Caco-2 (cell line): ENCODE data around the gene C16orf82. TPM values are rescaled to one million over a fixed set of nuclear protein-coding genes. Genes with fewer than 3 reads are reported as not detected.

ENCODE experiments used
- BruUV-seq: library from RNA; stranded (reverse); fragments of 400-500 nt; replicated peaks from 2 replicates; lab custom pipeline; 2021; lab: Mats Ljungman, UMichigan
- CTCF ChIA-PET: fragments of 300-600 bp; sonication (Branson Sonifier 250); formaldehyde crosslinking; loops from one replicate; lab custom pipeline; 2022; ENCODE audit warnings: antibody characterized with exemption; lab: Charles Lee
- POLR2A ChIA-PET: fragments of 300-600 bp; sonication (Branson Sonifier 250); formaldehyde crosslinking; loops from one replicate; lab custom pipeline; 2022; ENCODE audit warnings: antibody characterized with exemption; lab: Charles Lee
- DNase-seq, 2 experiments: peaks; one replicate each; pipeline versions ENCODE4 v3.0.0 to v3.0.0-alpha.2; 2020 to 2022
- H3K27me3 ChIP-seq: replicated peaks from 2 replicates; pipeline ENCODE4 v1.6.0; 2011; ENCODE audit warnings: low read length; ENCODE audit not compliant: control insufficient read depth, insufficient read depth
- H3K36me3 ChIP-seq: 2 replicates; pipeline ENCODE4 v1.5.1; 2011; ENCODE audit warnings: low read length; ENCODE audit not compliant: control insufficient read depth, insufficient read depth
- H3K4me1 ChIP-seq: fragments of 250-450 bp; sonication (Bioruptor Pico); 2 replicates; pipeline ENCODE4 v1.5.1; 2020; ENCODE audit warnings: mild to moderate bottlenecking
- H3K4me3 ChIP-seq: 2 replicates; pipeline ENCODE4 v1.5.1; 2011; ENCODE audit warnings: low read depth, mild to moderate bottlenecking, control low read depth, low read length
- H3K9me3 ChIP-seq: fragments of 250-450 bp; sonication (Bioruptor Pico); 2 replicates; pipeline ENCODE4 v1.5.1; 2020; ENCODE audit warnings: mild to moderate bottlenecking, moderate library complexity
- H3K27ac Mint-ChIP-seq: one replicate; pipeline ENCODE4 v1.8.0; 2022; ENCODE audit warnings: mixed read lengths; ENCODE audit not compliant: unreplicated experiment
- H3K27me3 Mint-ChIP-seq: one replicate; pipeline ENCODE4 v1.8.0; 2022; ENCODE audit warnings: mixed read lengths; ENCODE audit not compliant: insufficient read depth, unreplicated experiment
- H3K36me3 Mint-ChIP-seq: one replicate; pipeline ENCODE4 v1.8.0; 2022; ENCODE audit warnings: mild to moderate bottlenecking, mixed read lengths; ENCODE audit not compliant: insufficient read depth, unreplicated experiment
- H3K4me1 Mint-ChIP-seq: one replicate; pipeline ENCODE4 v1.8.0; 2022; ENCODE audit warnings: low read depth, mixed read lengths; ENCODE audit not compliant: unreplicated experiment
- H3K4me3 Mint-ChIP-seq: one replicate; pipeline ENCODE4 v1.8.0; 2022; ENCODE audit warnings: mild to moderate bottlenecking, moderate library complexity, mixed read lengths; ENCODE audit not compliant: unreplicated experiment
- H3K9me3 Mint-ChIP-seq: one replicate; pipeline ENCODE4 v1.8.0; 2022; ENCODE audit warnings: mixed read lengths; ENCODE audit not compliant: unreplicated experiment
- CTCF ChIP-seq, 2 experiments: fragments of 200-600 bp in 1 of 2; IDR thresholded peaks; 1 replicate in 1 of 2; 2 replicates in 1 of 2; pipeline versions ENCODE4 v1.5.1 to v1.8.0; 2011 to 2022; ENCODE audit warnings: antibody characterized with exemption in 1 of 2, control low read depth in 1 of 2, inconsistent platforms in 1 of 2, low read depth in 1 of 2, low read length in 1 of 2, mild to moderate bottlenecking in 1 of 2, moderate library complexity in 1 of 2; ENCODE audit not compliant: insufficient read depth in 1 of 2, severe bottlenecking in 1 of 2, unreplicated experiment in 1 of 2
- intact Hi-C: fragments of 100-400 bp; cut with micrococcal nuclease; formaldehyde crosslinking; loops from one replicate; pipeline ENCODE4 v1.10.0; 2022; ENCODE audit not compliant: unreplicated experiment
- total RNA-seq: library from RNA; stranded (reverse); gene quantifications from 2 replicates; pipeline ENCODE4 v1.2.3, GENCODE V29; 2022

C16orf82 gene
- total RNA-seq, 1 experiment from 2014 or later: not detected

DNA sequence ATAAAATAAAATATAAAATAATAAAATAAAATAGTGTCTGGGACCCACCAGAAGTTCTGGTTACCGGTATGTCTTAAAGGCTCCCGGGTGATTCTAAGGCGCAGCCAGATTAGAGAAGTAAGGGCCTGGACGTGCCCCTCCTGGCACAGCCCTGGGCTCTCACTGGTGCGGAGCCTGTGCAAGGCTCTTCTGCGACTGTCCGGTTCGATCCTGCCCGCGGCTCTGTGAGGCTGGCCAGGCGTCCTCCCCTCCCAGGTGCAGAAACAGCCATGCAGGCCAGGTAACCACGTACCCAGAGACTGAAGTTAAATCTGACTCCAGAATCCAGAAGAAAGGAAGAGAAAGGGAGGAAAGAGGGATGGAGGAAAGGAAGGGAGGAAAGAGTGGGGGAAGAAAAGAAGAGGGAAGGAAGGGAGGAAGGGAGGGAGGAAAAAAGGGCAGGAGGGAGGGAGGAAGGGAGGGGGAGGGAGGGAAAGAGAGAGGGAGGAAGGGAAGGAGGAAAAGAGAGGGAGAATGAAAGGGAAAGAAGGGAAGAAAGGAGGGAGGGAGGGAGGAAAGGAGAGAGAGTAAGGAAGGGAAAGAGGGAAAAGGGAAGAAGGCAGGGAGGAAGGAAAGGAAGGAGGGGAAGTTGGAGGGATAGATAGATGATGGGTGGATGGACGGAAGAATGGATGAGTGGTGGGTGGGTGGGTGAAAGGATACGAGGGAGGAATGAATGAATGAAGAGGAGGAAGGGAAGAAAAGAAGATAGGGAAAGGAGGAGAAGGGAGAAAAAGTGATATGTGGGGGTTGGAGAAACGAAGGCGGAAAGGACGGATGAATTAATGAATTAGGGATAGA is 42.3 kb downstream of the C16orf82 start:
- Mint-ChIP-seq H3K36me3 (no peaks in the 10 kb centered on the region), H3K27ac (no peak overlapping the region), H3K27me3 (peaks cover 5% of the 10 kb centered on the region), H3K4me3 (peak overlapping the region; percentile 59), H3K4me1 (peaks cover 4% of the 10 kb centered on the region), H3K9me3 (no peaks in the 10 kb centered on the region)
- DNase-seq: no peak
- TF ChIP-seq CTCF (IDR thresholded peaks at IDR 0.05; ENCODE audit: insufficient read depth in 1 of 2, low read depth in 1 of 2, low read length in 1 of 2, severe bottlenecking in 1 of 2, unreplicated experiment in 1 of 2): no peak
- intact Hi-C loops: loop anchor here (5.0 kb wide), 1 partner anchor 1272 kb away; no protein-coding TSS in a partner anchor
- CTCF ChIA-PET: interaction anchor here (0.6 to 1.7 kb wide), 5 partner anchors 61 to 1397 kb away, joined by 3 to 14 read pairs (median 6); no protein-coding TSS in a partner anchor
- no peaks in the 10 kb centered on the region for H3K27me3 ChIP-seq
- peaks cover 8% of the 10 kb centered on the region; the same call in 1 of the 2 replicates for H3K4me1 ChIP-seq
- peak overlapping the region; percentile 29 for H3K4me3 ChIP-seq
- no peaks in the 10 kb centered on the region for H3K9me3 ChIP-seq
- no peaks in the 10 kb centered on the region for H3K36me3 ChIP-seq
- POLR2A ChIA-PET: no interaction called here
- no TSS peak for BruUV-seq

GRCh38 chr16:27109666-27110523 is 43.2 kb downstream of the C16orf82 start:
- H3K4me1 ChIP-seq: peaks cover 8% of the 10 kb centered on the region; the same call in 1 of the 2 replicates
- intact Hi-C loops: loop anchor here (5.0 kb wide), 1 partner anchor 1273 kb away; no protein-coding TSS in a partner anchor
- no peaks in the 10 kb centered on the region for H3K9me3 ChIP-seq
- POLR2A ChIA-PET: interaction anchor here (0.5 kb wide), 1 partner anchor 1186 kb away, joined by 3 read pairs; no protein-coding TSS in a partner anchor
- TF ChIP-seq CTCF (IDR thresholded peaks at IDR 0.05; ENCODE audit: insufficient read depth in 1 of 2, low read depth in 1 of 2, low read length in 1 of 2, severe bottlenecking in 1 of 2, unreplicated experiment in 1 of 2): peak; percentile 70 to 72
- no peak overlapping the region for H3K27ac Mint-ChIP-seq
- peak; percentile 81 to 89 for DNase-seq
- no peaks in the 10 kb centered on the region for H3K27me3 ChIP-seq
- H3K4me3 ChIP-seq: peak overlapping the region; percentile 34
- peaks cover 7% of the 10 kb centered on the region for H3K4me1 Mint-ChIP-seq
- no peaks in the 10 kb centered on the region for H3K9me3 Mint-ChIP-seq
- H3K36me3 ChIP-seq: no peaks in the 10 kb centered on the region
- no peaks in the 10 kb centered on the region for H3K36me3 Mint-ChIP-seq
- peak overlapping the region; percentile 59 for H3K4me3 Mint-ChIP-seq
- CTCF ChIA-PET: interaction anchor here (0.6 to 1.7 kb wide), 34 partner anchors 8 to 1882 kb away, joined by 3 to 14 read pairs (median 5); partner anchors contain the start of gene KDM8
- H3K27me3 Mint-ChIP-seq: peaks cover 7% of the 10 kb centered on the region
- no TSS peak for BruUV-seq

DNA sequence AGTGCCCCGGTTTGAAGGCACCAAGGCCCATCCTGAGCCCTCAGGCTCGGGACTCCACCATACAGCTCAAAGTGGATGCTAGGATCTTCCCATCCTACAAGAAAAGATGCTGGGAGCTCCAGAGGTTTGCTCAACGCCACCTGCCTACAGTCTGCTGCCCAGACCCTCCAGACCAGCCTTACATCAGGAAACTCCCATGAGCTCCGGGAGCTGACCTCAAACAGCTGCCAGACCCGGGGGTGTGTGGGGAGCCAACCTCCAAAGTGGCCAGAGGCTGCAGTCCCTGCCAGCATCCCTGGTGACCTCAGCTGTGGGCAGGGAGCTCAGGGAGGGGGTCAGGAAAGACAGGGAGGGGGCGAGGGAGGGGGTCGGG is 43.8 kb downstream of the C16orf82 start:
- Mint-ChIP-seq H3K27me3 (peaks cover 7% of the 10 kb centered on the region), H3K4me3 (peak overlapping the region; percentile 59), H3K27ac (no peak overlapping the region), H3K36me3 (no peaks in the 10 kb centered on the region), H3K9me3 (no peaks in the 10 kb centered on the region), H3K4me1 (peaks cover 7% of the 10 kb centered on the region)
- no peaks in the 10 kb centered on the region for H3K36me3 ChIP-seq
- no peak for DNase-seq
- intact Hi-C loops: no loop called here
- H3K4me1 ChIP-seq: peaks cover 8% of the 10 kb centered on the region; the same call in 1 of the 2 replicates
- H3K9me3 ChIP-seq: no peaks in the 10 kb centered on the region
- ChIA-PET CTCF (interaction anchor here (0.6 to 1.7 kb wide), 28 partner anchors 7 to 1883 kb away, joined by 3 to 11 read pairs (median 5); partner anchors contain the start of gene KDM8), POLR2A (interaction anchor here (0.5 kb wide), 1 partner anchor 1186 kb away, joined by 3 read pairs; no protein-coding TSS in a partner anchor)
- peak overlapping the region; percentile 34 for H3K4me3 ChIP-seq
- no peak for TF ChIP-seq CTCF (IDR thresholded peaks at IDR 0.05; ENCODE audit: insufficient read depth in 1 of 2, low read depth in 1 of 2, low read length in 1 of 2, severe bottlenecking in 1 of 2, unreplicated experiment in 1 of 2)
- no peaks in the 10 kb centered on the region for H3K27me3 ChIP-seq
- no TSS peak for BruUV-seq
